BLaER1 treated with 17β-estradiol and CSF1 and Interleukin-3, amounts not matched to agents 10 nM and 100 nM (cell line): ENCODE data around the gene PPP1R12A.

Experiments
- H3K27ac ChIP-seq, 11 experiments: shearing (Covaris generic); formaldehyde crosslinking; 2 replicates each; pipeline ENCODE4 v1.8.1; 2022
- H3K27me3 ChIP-seq, 11 experiments: shearing (Covaris generic); formaldehyde crosslinking; 2 replicates each; pipeline ENCODE4 v1.8.1; 2022
- H3K36me3 ChIP-seq, 11 experiments: shearing (Covaris generic); formaldehyde crosslinking; 2 replicates each; pipeline ENCODE4 v1.8.1; 2022
- H3K4me1 ChIP-seq, 10 experiments: shearing (Covaris generic); formaldehyde crosslinking; 2 replicates each; pipeline ENCODE4 v1.8.1; 2022
- H3K4me2 ChIP-seq, 11 experiments: shearing (Covaris generic); formaldehyde crosslinking; 2 replicates each; pipeline ENCODE4 v1.8.1; 2022
- H3K4me3 ChIP-seq, 10 experiments: shearing (Covaris generic); formaldehyde crosslinking; 2 replicates each; pipeline ENCODE4 v1.8.1; 2022
- H3K9ac ChIP-seq, 11 experiments: shearing (Covaris generic); formaldehyde crosslinking; 2 replicates each; pipeline ENCODE4 v1.8.1; 2022
- H3K9me3 ChIP-seq, 11 experiments: shearing (Covaris generic); formaldehyde crosslinking; replicated peaks in 1 of 11; 2 replicates each; pipeline ENCODE4 v1.8.1; 2022
- H4K20me1 ChIP-seq, 11 experiments: shearing (Covaris generic); formaldehyde crosslinking; 2 replicates each; pipeline ENCODE4 v1.8.1; 2022
- Cebpa-rat ChIP-seq, 11 experiments: shearing (Covaris generic); IDR thresholded peaks; 2 replicates each; pipeline ENCODE4 v1.8.1; 2022

The PPP1R12A gene

DNA sequence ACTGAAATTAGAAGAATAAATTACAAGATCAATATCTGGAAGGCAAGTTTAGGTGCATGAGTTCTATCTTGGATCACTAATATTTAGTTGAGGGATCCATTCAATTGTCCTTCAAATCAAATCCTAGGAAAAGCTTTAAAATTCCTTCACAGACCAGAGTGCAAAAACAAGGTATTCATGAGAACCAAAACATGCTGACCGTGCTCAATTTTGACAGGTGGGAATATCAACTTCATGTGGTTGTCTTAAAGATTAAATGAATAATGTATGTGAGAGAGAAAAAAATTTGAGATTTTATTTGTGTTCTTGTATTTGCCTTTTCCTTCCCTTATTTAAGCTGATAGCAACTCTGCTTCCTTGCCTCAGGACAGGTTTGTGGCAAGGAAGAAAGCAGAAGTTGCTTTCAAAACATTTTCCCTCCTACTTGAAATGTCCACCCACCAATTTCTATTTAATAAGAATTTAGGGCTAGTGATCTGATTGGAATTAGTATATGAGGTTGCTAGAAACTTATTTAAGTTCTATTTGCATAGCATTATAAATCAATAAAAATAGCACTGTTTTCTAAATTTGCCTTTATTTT, 4.9 kb upstream of the PPP1R12A start:
- peak overlapping the region in 5 of 11 experiments; percentile 20 to 54 (median 42); a peak in 6 of 22 replicates for H3K4me2 ChIP-seq
- H3K4me1 ChIP-seq: peaks cover 12 to 35% (median 22%) of the 10 kb centered on the region in 10 experiments
- no peak for TF ChIP-seq Cebpa-rat (IDR thresholded peaks at IDR 0.05)
- peaks cover 0 to 4% (median 0%) of the 10 kb centered on the region in 11 experiments; a peak in 1 of 22 replicates for H3K36me3 ChIP-seq
- no peak overlapping the region for H3K27ac ChIP-seq
- H3K9me3 ChIP-seq: no peaks in the 10 kb centered on the region
- no peak overlapping the region for H3K4me3 ChIP-seq
- no peaks in the 10 kb centered on the region for H4K20me1 ChIP-seq
- H3K9ac ChIP-seq: no peak overlapping the region
- H3K27me3 ChIP-seq: no peaks in the 10 kb centered on the region

DNA sequence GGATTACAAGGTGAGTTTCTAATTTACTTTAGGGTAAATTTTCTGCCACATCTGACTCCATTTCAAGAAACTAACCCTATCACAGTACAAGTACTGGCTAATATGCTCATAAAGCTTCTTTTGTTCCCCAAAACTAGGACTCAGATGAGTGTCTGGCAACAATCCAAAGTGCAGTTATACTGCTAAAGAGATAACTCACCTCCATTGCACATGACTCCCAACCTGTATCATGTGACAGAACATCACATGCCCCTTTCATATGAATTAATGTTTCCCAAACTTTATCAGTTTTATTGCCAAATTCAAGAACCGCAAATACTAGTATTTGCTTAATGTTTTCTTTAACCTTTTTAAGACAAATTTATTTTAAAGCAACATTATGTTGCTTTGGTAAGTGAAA, 3.9 kb upstream of the PPP1R12A start:
- Histone ChIP-seq H3K4me1 (peaks cover 12 to 35% (median 22%) of the 10 kb centered on the region in 10 experiments), H3K4me2 (no peak overlapping the region), H3K4me3 (no peak overlapping the region), H3K27me3 (no peaks in the 10 kb centered on the region), H4K20me1 (peaks cover 0 to 8% (median 2%) of the 10 kb centered on the region in 11 experiments; a peak in 13 of 22 replicates), H3K27ac (no peak overlapping the region), H3K9ac (no peak overlapping the region), H3K36me3 (peaks cover 0 to 4% (median 0%) of the 10 kb centered on the region in 11 experiments; a peak in 1 of 22 replicates), H3K9me3 (no peaks in the 10 kb centered on the region)
- TF ChIP-seq Cebpa-rat (IDR thresholded peaks at IDR 0.05): no peak

DNA sequence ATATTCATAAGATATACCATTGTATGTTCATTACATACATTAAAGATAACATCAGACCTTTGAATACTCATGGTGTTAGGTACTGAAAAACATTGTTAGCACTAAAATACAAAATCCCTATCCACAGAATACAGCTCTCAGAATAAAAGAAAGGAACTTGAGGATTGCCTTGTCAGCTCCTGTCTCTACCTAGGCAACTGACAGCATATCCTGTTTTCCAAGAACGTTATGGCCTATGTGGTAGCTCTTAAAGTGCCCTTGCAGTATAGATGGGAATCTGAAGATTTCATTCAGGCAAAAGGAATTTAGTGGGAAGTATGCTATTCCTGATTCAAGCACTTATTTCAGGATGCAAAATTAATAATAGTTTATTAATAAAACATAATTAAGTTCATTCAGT, 1.8 kb upstream of the PPP1R12A start:
- Histone ChIP-seq H3K4me3 (peak overlapping the region in 2 of 10 experiments; percentile 96 to 99; a peak in 3 of 20 replicates), H4K20me1 (peaks cover 7 to 30% (median 23%) of the 10 kb centered on the region in 11 experiments; a peak in 19 of 22 replicates), H3K4me2 (peak overlapping the region; percentile 75 to 95 (median 81); a peak in 20 of 22 replicates), H3K27ac (no peak overlapping the region), H3K9ac (peak overlapping the region in 1 of 11 experiments; percentile 98; a peak in 1 of 22 replicates), H3K27me3 (no peaks in the 10 kb centered on the region), H3K9me3 (no peaks in the 10 kb centered on the region), H3K4me1 (peaks cover 28 to 46% (median 34%) of the 10 kb centered on the region in 10 experiments), H3K36me3 (peaks cover 0 to 4% (median 0%) of the 10 kb centered on the region in 11 experiments; a peak in 1 of 22 replicates)
- TF ChIP-seq Cebpa-rat (IDR thresholded peaks at IDR 0.05): no peak

DNA sequence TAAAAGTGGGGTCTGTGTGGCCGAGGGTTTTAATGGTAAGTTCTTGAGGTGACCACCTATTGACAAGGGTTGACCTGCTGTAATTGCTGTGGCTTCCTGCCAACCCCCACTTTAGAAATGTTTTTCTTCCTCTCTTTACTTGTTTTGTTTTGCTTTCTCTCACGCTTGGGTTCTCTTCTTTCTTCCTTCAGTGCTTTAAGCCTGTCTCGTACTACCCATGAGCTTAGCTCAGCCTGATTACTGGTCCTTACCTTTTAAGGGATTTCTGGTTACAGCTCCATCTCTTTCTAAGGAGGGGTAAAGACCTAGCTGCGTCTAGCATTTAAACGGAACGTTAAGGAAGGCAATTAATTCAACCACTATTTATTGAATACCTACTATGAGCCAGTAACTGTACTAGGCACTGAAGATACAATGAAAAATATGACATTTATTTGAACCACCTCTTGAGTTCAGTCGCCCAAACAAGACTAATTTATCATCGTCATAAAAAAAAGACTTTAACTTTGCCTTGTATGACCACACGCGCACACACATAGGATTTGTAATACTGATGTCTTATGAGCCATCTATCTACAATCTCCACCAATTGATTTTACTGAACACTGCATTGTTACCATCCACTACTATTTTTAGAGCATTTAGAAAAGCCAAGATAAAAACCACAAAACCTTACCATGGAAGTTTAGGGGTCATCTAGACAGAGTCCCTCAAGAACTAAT, 888 bp upstream of the PPP1R12A start:
- Histone ChIP-seq H3K4me2 (peak overlapping the region; percentile 75 to 95 (median 81)), H3K4me3 (peak overlapping the region; percentile 93 to 99 (median 96)), H3K9me3 (no peaks in the 10 kb centered on the region), H3K27ac (peak overlapping the region; percentile 96 to 99 (median 97)), H3K4me1 (peaks cover 34 to 55% (median 40%) of the 10 kb centered on the region in 10 experiments), H3K27me3 (no peaks in the 10 kb centered on the region), H3K9ac (peak overlapping the region; percentile 96 to 99 (median 98)), H3K36me3 (peaks cover 0 to 4% (median 0%) of the 10 kb centered on the region in 11 experiments; a peak in 2 of 22 replicates), H4K20me1 (peaks cover 15 to 39% (median 31%) of the 10 kb centered on the region in 11 experiments; a peak in 20 of 22 replicates)
- TF ChIP-seq Cebpa-rat (IDR thresholded peaks at IDR 0.05): no peak

DNA sequence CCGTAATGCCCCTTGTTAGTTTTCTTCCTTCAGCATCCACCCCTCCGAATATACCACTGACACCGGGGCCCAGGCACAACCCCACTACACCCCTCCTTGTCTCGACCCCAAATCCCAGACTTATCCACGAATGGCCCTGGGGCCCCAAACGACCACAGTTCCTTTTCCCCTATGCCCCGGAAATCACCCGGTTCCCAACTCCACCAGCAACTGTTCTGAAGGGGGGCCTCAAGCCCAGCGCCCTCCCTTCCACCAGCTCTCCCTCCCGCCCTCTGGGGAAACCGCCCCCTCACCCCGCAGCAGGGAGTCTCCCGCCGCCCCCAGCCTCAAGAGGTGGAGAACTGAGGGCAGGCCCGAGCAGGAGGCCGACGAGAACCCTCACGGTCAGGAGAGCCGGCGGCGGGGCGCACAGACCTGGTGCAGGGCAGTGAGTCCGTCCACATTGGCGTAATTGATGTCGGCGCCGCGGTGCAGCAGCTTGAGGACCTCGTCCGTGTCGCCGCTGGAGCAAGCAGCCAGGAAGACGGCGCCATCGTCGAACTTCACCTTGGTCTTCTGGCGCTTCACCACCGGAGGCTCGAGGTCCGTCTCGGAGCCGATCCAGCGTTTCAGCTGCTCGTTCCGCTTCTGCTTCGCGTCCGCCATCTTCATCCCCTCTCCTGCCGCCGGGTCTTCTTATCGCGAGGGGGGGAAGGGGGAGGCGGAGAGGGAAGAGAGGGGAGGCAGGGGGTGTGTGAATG, 446 bp downstream of the PPP1R12A start:
- TF ChIP-seq Cebpa-rat (IDR thresholded peaks at IDR 0.05): no peak
- no peaks in the 10 kb centered on the region for H3K9me3 ChIP-seq
- peaks cover 26 to 52% (median 37%) of the 10 kb centered on the region in 10 experiments for H3K4me1 ChIP-seq
- H3K27ac ChIP-seq: peak overlapping the region; percentile 96 to 99 (median 97)
- H3K9ac ChIP-seq: peak overlapping the region; percentile 96 to 99 (median 98)
- H3K27me3 ChIP-seq: no peaks in the 10 kb centered on the region
- peak overlapping the region; percentile 93 to 99 (median 96) for H3K4me3 ChIP-seq
- peaks cover 0 to 14% (median 5%) of the 10 kb centered on the region in 11 experiments; a peak in 7 of 22 replicates for H3K36me3 ChIP-seq
- peaks cover 26 to 52% (median 45%) of the 10 kb centered on the region in 11 experiments for H4K20me1 ChIP-seq
- H3K4me2 ChIP-seq: peak overlapping the region; percentile 74 to 96 (median 85)

DNA sequence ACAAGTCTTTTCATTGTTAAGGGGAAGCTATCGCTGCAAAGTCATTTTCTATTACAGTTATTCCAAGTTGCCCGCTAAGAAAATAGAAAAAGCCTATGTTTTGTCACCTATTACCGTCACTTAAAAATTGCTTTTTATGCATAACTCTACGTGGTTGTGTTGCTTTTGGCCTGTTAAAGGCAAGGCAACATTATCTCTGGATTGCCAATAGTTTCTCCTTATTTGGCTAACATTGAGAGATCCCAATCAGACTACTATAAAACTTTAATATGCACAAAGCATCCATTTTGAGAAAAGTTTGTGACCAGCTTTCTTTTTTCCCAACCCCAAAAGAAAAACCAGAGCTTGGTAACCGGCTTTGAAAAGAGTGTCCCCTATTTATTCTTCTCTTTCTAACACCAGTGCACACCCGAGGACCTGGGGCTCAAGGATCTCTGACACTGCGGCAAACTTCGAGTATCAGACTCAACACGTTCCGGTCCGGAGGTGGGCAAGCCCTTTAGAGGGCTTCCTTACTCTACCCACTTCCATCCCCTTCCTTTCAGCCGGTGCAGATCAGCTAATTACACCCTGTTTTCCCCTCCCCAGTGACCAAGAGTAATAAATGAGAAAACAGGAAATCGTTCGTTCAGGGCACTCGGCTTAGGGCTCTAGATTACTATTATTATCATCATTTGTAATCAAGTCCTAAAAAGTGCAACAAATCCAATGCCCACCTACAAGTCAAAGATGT, 1.2 kb downstream of the PPP1R12A start:
- Histone ChIP-seq H3K9me3 (no peaks in the 10 kb centered on the region), H3K9ac (peak overlapping the region; percentile 96 to 99 (median 98)), H3K4me2 (peak overlapping the region; percentile 74 to 96 (median 85)), H3K4me3 (peak overlapping the region; percentile 93 to 99 (median 96)), H3K4me1 (peaks cover 31 to 52% (median 43%) of the 10 kb centered on the region in 10 experiments), H4K20me1 (peaks cover 33 to 60% (median 52%) of the 10 kb centered on the region in 11 experiments), H3K27me3 (no peaks in the 10 kb centered on the region), H3K27ac (peak overlapping the region; percentile 96 to 99 (median 97)), H3K36me3 (peaks cover 0 to 20% (median 6%) of the 10 kb centered on the region in 11 experiments; a peak in 7 of 22 replicates)
- no peak for TF ChIP-seq Cebpa-rat (IDR thresholded peaks at IDR 0.05)

DNA sequence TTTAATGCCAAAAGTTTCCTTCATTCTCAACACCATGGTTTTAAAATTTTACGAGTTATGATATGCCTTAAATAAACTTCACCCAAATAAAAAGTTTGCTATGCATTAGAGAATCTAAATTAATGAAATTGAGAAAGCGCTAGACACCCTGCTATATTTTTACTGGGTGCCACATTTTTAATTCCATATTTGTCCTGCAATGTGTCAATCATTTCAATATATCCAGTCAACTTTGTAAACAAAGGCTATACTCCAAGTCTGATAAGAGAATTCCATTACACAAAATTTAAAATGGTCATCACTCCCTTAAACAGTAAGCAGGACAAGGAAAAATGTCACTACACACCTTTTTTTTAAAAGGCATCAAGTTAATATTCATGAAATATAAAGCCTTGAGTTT, 1.9 kb downstream of the PPP1R12A start:
- no peaks in the 10 kb centered on the region for H3K27me3 ChIP-seq
- peaks cover 38 to 59% (median 50%) of the 10 kb centered on the region in 10 experiments for H3K4me1 ChIP-seq
- peak overlapping the region in 10 of 11 experiments; percentile 96 to 99 (median 97); a peak in 20 of 22 replicates for H3K27ac ChIP-seq
- no peaks in the 10 kb centered on the region for H3K9me3 ChIP-seq
- no peak for TF ChIP-seq Cebpa-rat (IDR thresholded peaks at IDR 0.05)
- H3K4me2 ChIP-seq: peak overlapping the region; percentile 74 to 96 (median 85)
- peak overlapping the region; percentile 96 to 99 (median 98) for H3K9ac ChIP-seq
- peaks cover 38 to 66% (median 59%) of the 10 kb centered on the region in 11 experiments for H4K20me1 ChIP-seq
- peak overlapping the region; percentile 93 to 99 (median 96) for H3K4me3 ChIP-seq
- H3K36me3 ChIP-seq: peaks cover 0 to 20% (median 6%) of the 10 kb centered on the region in 11 experiments; a peak in 7 of 22 replicates

DNA sequence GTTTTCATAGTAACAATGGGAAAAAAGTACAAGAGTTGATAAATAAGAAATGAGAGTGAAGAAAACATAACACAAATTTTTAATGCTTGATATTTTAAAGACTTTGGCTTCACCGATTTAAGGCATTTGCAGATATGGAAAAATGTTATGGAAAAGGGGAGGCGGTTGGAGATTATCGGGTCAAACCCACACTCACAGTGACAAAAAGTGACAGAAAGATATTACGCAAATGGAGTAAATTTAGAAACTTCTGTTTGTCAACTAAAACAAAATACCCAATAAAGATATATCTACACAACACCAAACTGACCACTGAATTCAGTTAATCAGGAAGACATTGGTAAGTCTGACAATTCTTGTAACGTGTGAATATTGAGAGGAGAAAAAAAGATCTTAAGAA, 2.5 kb downstream of the PPP1R12A start:
- Histone ChIP-seq H3K9ac (peak overlapping the region; percentile 96 to 99 (median 98); a peak in 18 of 22 replicates), H4K20me1 (peaks cover 45 to 73% (median 66%) of the 10 kb centered on the region in 11 experiments), H3K4me3 (peak overlapping the region; percentile 93 to 99 (median 96); a peak in 18 of 20 replicates)

More for the DNA sequence above, 2.5 kb downstream of the PPP1R12A start:
- Histone ChIP-seq H3K9me3 (no peaks in the 10 kb centered on the region), H3K27me3 (no peaks in the 10 kb centered on the region), H3K4me1 (peaks cover 43 to 63% (median 56%) of the 10 kb centered on the region in 10 experiments), H3K4me2 (peak overlapping the region; percentile 74 to 96 (median 85)), H3K27ac (peak overlapping the region; percentile 2 to 99 (median 96); a peak in 16 of 22 replicates), H3K36me3 (peaks cover 0 to 20% (median 6%) of the 10 kb centered on the region in 11 experiments; a peak in 8 of 22 replicates)
- TF ChIP-seq Cebpa-rat (IDR thresholded peaks at IDR 0.05): no peak
